ENCODE data around the gene BOC.

BOC gene

DNA sequence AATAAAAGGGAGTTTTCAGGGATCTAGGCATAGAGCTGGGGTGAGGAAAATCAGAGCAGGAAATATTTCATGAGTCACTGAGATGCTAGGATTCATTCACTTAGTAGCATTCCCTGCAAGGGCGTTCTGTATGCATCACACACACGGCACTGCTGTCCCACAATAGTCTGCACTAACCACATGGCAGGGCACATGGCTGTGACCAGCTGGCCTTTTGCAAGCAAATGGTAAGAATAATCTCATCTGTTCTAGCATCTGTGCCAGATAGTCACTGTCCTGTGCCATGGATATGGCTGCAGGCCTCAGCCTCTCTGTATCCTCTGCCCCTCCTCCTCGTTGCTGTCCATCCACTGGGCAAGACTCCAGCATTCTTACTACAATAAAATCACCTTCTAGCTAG, 37.8 kb downstream of the BOC start:
- TF ChIP-seq, protein P1, sequence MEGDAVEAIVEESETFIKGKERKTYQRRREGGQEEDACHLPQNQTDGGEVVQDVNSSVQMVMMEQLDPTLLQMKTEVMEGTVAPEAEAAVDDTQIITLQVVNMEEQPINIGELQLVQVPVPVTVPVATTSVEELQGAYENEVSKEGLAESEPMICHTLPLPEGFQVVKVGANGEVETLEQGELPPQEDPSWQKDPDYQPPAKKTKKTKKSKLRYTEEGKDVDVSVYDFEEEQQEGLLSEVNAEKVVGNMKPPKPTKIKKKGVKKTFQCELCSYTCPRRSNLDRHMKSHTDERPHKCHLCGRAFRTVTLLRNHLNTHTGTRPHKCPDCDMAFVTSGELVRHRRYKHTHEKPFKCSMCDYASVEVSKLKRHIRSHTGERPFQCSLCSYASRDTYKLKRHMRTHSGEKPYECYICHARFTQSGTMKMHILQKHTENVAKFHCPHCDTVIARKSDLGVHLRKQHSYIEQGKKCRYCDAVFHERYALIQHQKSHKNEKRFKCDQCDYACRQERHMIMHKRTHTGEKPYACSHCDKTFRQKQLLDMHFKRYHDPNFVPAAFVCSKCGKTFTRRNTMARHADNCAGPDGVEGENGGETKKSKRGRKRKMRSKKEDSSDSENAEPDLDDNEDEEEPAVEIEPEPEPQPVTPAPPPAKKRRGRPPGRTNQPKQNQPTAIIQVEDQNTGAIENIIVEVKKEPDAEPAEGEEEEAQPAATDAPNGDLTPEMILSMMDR (IDR thresholded peaks at IDR 0.05): no peak

DNA sequence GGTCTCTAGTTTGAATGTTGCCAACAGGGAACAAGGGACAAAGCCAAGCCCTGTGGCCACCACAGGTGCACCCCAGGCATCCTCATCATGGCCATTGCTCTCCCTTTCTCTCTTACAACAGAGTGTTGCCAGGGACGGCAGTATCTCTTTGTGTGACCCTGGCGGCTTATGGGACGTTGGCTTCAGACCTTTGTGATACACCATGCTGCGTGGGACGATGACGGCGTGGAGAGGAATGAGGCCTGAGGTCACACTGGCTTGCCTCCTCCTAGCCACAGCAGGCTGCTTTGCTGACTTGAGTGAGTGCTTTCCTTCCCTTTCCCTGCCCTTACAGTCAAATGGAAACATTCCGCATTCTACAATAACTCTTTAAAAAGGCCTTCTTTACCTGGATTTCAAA, 38.2 kb downstream of the BOC start:
- TF ChIP-seq, protein P1 (IDR thresholded peaks at IDR 0.05): no peak

DNA sequence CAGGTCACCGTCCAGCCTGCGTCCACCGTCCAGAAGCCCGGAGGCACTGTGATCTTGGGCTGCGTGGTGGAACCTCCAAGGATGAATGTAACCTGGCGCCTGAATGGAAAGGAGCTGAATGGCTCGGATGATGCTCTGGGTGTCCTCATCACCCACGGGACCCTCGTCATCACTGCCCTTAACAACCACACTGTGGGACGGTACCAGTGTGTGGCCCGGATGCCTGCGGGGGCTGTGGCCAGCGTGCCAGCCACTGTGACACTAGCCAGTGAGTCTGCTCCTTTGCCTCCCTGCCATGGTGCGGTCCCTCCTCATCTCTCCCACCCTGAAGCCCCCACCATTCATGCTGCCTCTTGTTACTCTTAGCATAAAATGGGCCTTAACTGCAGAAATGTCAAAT, 39.2 kb downstream of the BOC start:
- TF ChIP-seq, protein P1 (IDR thresholded peaks at IDR 0.05): no peak

DNA sequence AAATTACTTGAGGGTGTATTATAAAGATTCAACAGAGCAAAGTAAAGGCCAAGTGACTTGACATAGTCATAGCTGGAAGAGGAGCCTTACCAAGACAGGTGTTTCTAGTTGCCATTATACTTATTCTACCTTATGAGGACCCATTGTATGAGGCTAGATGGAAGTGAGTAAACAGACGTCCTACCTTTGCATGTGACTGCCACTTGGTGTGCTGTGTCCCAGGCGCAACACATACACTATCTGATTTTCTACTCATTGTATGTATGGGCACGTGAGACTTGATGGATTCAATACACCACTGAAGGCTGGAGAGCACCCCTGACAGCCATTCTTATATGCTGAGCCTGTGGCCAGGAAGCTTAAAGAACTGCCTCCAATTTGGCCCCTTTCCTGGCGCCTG, 40.5 kb downstream of the BOC start:
- TF ChIP-seq, protein P1 (IDR thresholded peaks at IDR 0.05): no peak

DNA sequence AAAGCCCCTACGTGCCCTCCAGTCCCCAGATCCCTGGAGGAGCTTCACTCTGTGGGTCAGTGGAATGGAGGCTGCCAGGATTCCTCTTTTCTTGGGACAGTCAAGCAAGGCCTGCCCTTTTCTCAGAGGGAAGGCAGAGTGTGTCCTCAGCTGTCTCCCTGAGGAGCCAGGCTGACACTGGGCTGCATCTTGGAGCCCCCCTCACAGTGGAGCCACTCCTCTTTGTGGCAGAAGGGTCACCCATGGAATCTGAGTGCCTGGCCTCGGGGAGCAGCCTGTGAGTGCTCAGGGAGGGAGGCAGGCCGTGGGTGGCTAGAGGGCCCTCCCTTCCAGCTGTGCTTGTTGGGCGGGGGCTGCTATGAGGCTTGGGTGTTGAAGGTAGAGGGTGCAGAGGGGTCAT, 41.2 kb downstream of the BOC start:
- TF ChIP-seq, protein P1 (IDR thresholded peaks at IDR 0.05): no peak

GRCh38 chr3:113253702-113254101, 42.3 kb downstream of the BOC start:
- TF ChIP-seq, protein P1 (IDR thresholded peaks at IDR 0.05): no peak

DNA sequence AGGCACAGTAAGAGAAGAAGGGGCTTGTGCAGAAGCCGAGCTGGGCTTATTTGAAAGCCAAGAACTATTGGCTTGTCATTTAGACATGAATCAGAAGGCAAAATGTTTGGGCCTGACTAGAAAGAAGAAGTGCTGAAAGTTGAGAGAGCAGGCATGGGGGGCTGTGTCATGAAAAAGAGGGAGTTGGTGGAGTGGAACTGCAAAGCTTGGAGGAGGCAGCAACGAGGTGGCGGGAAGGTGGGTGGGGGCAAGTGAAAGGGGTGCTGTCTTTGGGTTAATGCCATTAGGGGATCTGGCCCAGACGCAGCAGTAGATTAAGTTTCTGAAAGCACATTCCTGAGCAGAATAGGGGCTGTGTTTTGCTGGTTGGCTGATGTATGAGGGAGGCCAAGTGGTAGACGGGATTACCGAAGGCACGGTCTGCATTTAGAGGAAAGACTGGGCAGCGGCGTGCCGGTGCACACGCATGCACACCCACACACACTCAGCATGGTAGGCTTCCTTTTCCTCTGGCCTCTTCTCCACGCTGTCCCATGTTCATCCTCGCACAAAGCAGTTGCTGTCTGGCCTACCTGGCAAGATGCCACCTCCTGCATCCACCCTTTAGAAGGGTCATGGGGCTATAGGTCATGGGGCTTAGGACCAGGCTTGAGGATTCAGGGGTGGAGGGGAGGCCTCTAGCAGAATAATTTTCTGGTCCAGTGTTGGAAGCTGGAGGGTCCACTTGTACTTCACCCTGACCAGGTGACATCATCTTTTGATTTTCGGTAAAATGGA, 43.0 kb downstream of the BOC start:
- TF ChIP-seq, protein P1 (IDR thresholded peaks at IDR 0.05): no peak
